Measurements from ENCODE around the gene ITGA5. TPM values are rescaled to one million over a fixed set of nuclear protein-coding genes. Genes with fewer than 3 reads are reported as not detected.
A peak's percentile ranks its signal among the peaks of the same experiment; 100 is the strongest.

The ITGA5 gene
- total and polyA plus RNA-seq, 9 of the 15 experiments (the other 6 are each of a cell fraction or from before 2014, with no cell fraction given): 9.1 to 82.1 (median 47.4) TPM

GRCh38 chr12:54368709-54369596 is 50.1 kb downstream of the ITGA5 start (continued):
- TF ChIP-seq AFF1 (IDR thresholded peaks at IDR 0.05; ENCODE audit: low read depth in 1 of 2, partially characterized antibody in 2 of 2) (peak; percentile 17 to 63), TCFL5 (CRISPR knock-in tag; conservative IDR thresholded peaks at IDR 0.05) (no peak), LCOR (CRISPR knock-in tag; IDR thresholded peaks at IDR 0.05) (peak; percentile 64; the same call in 1 of the 2 replicates), VEZF1 (CRISPR knock-in tag; IDR thresholded peaks at IDR 0.05) (peak; percentile 64), ZNF592 (IDR thresholded peaks at IDR 0.05) (0 out of 2 replicates have a peak, but pooled peaks have one; percentile 76), SUPT5H (IDR thresholded peaks at IDR 0.05) (peak; percentile 69; the same call in 1 of the 2 replicates), RCOR1 (IDR thresholded peaks at IDR 0.05; ENCODE audit: borderline replicate concordance in 1 of 2, low read depth in 2 of 2, low read length in 2 of 2) (peak in 1 of 2 experiments; percentile 52; a peak in 3 of 4 replicates), CREM (IDR thresholded peaks at IDR 0.05; ENCODE audit: low read depth) (peak; percentile 46), SP2 (IDR thresholded peaks at IDR 0.05; ENCODE audit: extremely low read depth, low read depth, low read length, poor library complexity, severe bottlenecking) (no peak), CEBPB (tag; IDR thresholded peaks at IDR 0.05) (no peak), RBFOX2 (IDR thresholded peaks at IDR 0.05; ENCODE audit: low read depth, low read length) (peak; percentile 64; the same call in 1 of the 2 replicates), KLF6 (CRISPR knock-in tag; IDR thresholded peaks at IDR 0.05; ENCODE audit: borderline replicate concordance) (no peak), ZKSCAN8 (CRISPR knock-in tag; IDR thresholded peaks at IDR 0.05) (0 out of 2 replicates have a peak, but pooled peaks have one; percentile 67), CREB1 (IDR thresholded peaks at IDR 0.05) (peak; percentile 37; the same call in 1 of the 2 replicates), CREB1 (CRISPR knock-in tag; IDR thresholded peaks at IDR 0.05) (0 out of 2 replicates have a peak, but pooled peaks have one; percentile 15), HDAC8 (tag; IDR thresholded peaks at IDR 0.05) (no peak), PML (IDR thresholded peaks at IDR 0.05; ENCODE audit: low read length) (no peak)
